IMR-90 (cell line): Measurements from ENCODE around the gene ZNF423. TPM values are rescaled to one million over a fixed set of nuclear protein-coding genes. Genes with fewer than 3 reads are reported as not detected.

Source experiments
- ATAC-seq: fragments of 200-7000 bp; cut with Tn5 transposase; 2 replicates; pipeline ENCODE4 v1.9.1; 2020; ENCODE audit warnings: low read depth, mild to moderate bottlenecking, moderate library complexity
- BruUV-seq: library from RNA; stranded (reverse); fragments of 400-500 nt; replicated peaks from 2 replicates; lab custom pipeline; 2021; lab: Mats Ljungman, UMichigan
- CTCF ChIA-PET: fragments of 300-600 bp; formaldehyde crosslinking; extraction: SDS; loops from one replicate; lab custom pipeline; 2021; ENCODE audit warnings: antibody characterized with exemption; lab: Yijun Ruan, JAX
- POLR2A ChIA-PET: fragments of 300-600 bp; sonication (Branson Sonifier 250); formaldehyde crosslinking; loops from one replicate; lab custom pipeline; 2022; ENCODE audit warnings: antibody characterized with exemption; ENCODE audit not compliant: unreplicated experiment; lab: Charles Lee
- DNase-seq: peaks from one replicate; pipeline ENCODE4 v3.0.0; 2013
- H2AFZ ChIP-seq: replicated peaks from 2 replicates; pipeline ENCODE3; 2013; ENCODE audit warnings: low read length, mild to moderate bottlenecking; ENCODE audit not compliant: poor library complexity
- H2AK5ac ChIP-seq: 2 replicates; pipeline ENCODE4 v1.6.1; 2013; ENCODE audit warnings: low read depth, low read length, inconsistent platforms
- H2AK9ac ChIP-seq: replicated peaks from 2 replicates; pipeline ENCODE3; 2013; ENCODE audit warnings: mild to moderate bottlenecking, low read depth, low read length, moderate library complexity; ENCODE audit not compliant: poor library complexity
- H2BK120ac ChIP-seq: 2 replicates; pipeline ENCODE4 v1.6.1; 2013; ENCODE audit warnings: low read depth, low read length, inconsistent platforms
- H2BK15ac ChIP-seq: 3 replicates; pipeline ENCODE4 v1.6.1; 2013; ENCODE audit warnings: low read depth, low read length, inconsistent platforms
- H2BK20ac ChIP-seq: 2 replicates; pipeline ENCODE4 v1.6.1; 2013; ENCODE audit warnings: low read depth, mild to moderate bottlenecking, inconsistent platforms, low read length, moderate library complexity
- H2BK5ac ChIP-seq: 2 replicates; pipeline ENCODE4 v1.6.1; 2013; ENCODE audit warnings: mild to moderate bottlenecking, low read depth, low read length, inconsistent platforms; ENCODE audit not compliant: poor library complexity, severe bottlenecking
- H3K14ac ChIP-seq: replicated peaks from 2 replicates; pipeline ENCODE4 v1.6.1; 2013; ENCODE audit warnings: low read depth, low read length, inconsistent platforms
- H3K18ac ChIP-seq: 2 replicates; pipeline ENCODE4 v1.6.1; 2013; ENCODE audit warnings: low read depth, low read length, control low read depth
- H3K23ac ChIP-seq: 2 replicates; pipeline ENCODE4 v1.6.1; 2013; ENCODE audit warnings: low read depth, low read length, inconsistent platforms
- H3K27ac ChIP-seq: 2 replicates; pipeline ENCODE4 v1.5.1; 2013; ENCODE audit warnings: mild to moderate bottlenecking, control low read depth, low read length; ENCODE audit not compliant: insufficient read depth
- H3K27me3 ChIP-seq: 2 replicates; pipeline ENCODE4 v1.6.1; 2013; ENCODE audit warnings: low read length; ENCODE audit not compliant: control insufficient read depth, insufficient read depth
- H3K36me3 ChIP-seq: 2 replicates; pipeline ENCODE4 v1.6.1; 2013; ENCODE audit warnings: low read length, mixed read lengths; ENCODE audit not compliant: control insufficient read depth, insufficient read depth
- H3K4ac ChIP-seq: 2 replicates; pipeline ENCODE4 v1.6.1; 2013; ENCODE audit warnings: low read depth, low read length, inconsistent platforms
- H3K4me1 ChIP-seq: 2 replicates; pipeline ENCODE4 v1.6.1; 2013; ENCODE audit warnings: low read length, mixed read lengths; ENCODE audit not compliant: control insufficient read depth, insufficient read depth
- H3K4me2 ChIP-seq: 2 replicates; pipeline ENCODE4 v1.6.1; 2013; ENCODE audit warnings: low read depth, mild to moderate bottlenecking, control low read depth, low read length, moderate library complexity
- H3K4me3 ChIP-seq: 2 replicates; pipeline ENCODE4 v1.5.1; 2013; ENCODE audit warnings: low read depth, mild to moderate bottlenecking, control low read depth, low read length, moderate library complexity; ENCODE audit not compliant: insufficient read depth
- H3K56ac ChIP-seq: 2 replicates; pipeline ENCODE4 v1.6.1; 2013; ENCODE audit warnings: low read length, inconsistent platforms; ENCODE audit not compliant: insufficient read depth; ENCODE audit errors: extremely low read depth
- H3K79me1 ChIP-seq, 2 experiments: 2 replicates each; pipeline ENCODE4 v1.6.1; 2013; ENCODE audit warnings: low read length in 2 of 2, inconsistent platforms in 1 of 2, low read depth in 1 of 2
- H3K9ac ChIP-seq: 2 replicates; pipeline ENCODE4 v1.6.1; 2013; ENCODE audit warnings: low read depth, low read length, control low read depth
- H3K9me1 ChIP-seq: 2 replicates; pipeline ENCODE4 v1.6.1; 2013; ENCODE audit warnings: low read length, inconsistent platforms; ENCODE audit not compliant: insufficient read depth
- H3K9me3 ChIP-seq: 2 replicates; pipeline ENCODE4 v1.6.1; 2013; ENCODE audit warnings: low read length; ENCODE audit not compliant: control insufficient read depth, insufficient read depth
- H4K20me1 ChIP-seq: 2 replicates; pipeline ENCODE4 v1.6.1; 2013; ENCODE audit warnings: low read length, inconsistent platforms; ENCODE audit not compliant: insufficient read depth
- H4K5ac ChIP-seq: 2 replicates; pipeline ENCODE4 v1.6.1; 2013; ENCODE audit warnings: mild to moderate bottlenecking, low read depth, low read length, control low read depth
- H4K8ac ChIP-seq, 2 experiments: 2 replicates each; pipeline ENCODE4 v1.6.1; 2013; ENCODE audit warnings: low read depth in 2 of 2, low read length in 2 of 2, control low read depth in 1 of 2, inconsistent platforms in 1 of 2
- H4K91ac ChIP-seq: 2 replicates; pipeline ENCODE4 v1.6.1; 2013; ENCODE audit warnings: low read depth, low read length, inconsistent platforms; ENCODE audit not compliant: insufficient read depth
- CEBPB ChIP-seq: IDR thresholded peaks from 2 replicates; pipeline ENCODE4 v1.6.1; 2012; ENCODE audit warnings: low read depth, low read length, improper control_type of control experiment
- CHD1 ChIP-seq: IDR thresholded peaks from 2 replicates; pipeline ENCODE4 v1.6.1; 2012; ENCODE audit warnings: low read depth, low read length, improper control_type of control experiment
- ELK1 ChIP-seq: fragments of 150-350 bp; IDR thresholded peaks from 2 replicates; pipeline ENCODE4 v1.6.1; 2016; ENCODE audit warnings: low read depth, mild to moderate bottlenecking, low read length, moderate library complexity, borderline replicate concordance
- MAFK ChIP-seq: IDR thresholded peaks from 2 replicates; pipeline ENCODE4 v1.6.1; 2012; ENCODE audit warnings: low read depth, low read length, improper control_type of control experiment
- MAZ ChIP-seq: IDR thresholded peaks from 2 replicates; pipeline ENCODE4 v1.6.1; 2012; ENCODE audit warnings: low read depth, mild to moderate bottlenecking, low read length, improper control_type of control experiment, moderate library complexity, borderline replicate concordance
- NFE2L2 ChIP-seq: fragments of 150-350 bp; IDR thresholded peaks from 2 replicates; pipeline ENCODE4 v1.6.1; 2016; ENCODE audit warnings: low read depth, mild to moderate bottlenecking, low read length
- RAD21 ChIP-seq: IDR thresholded peaks from 2 replicates; pipeline ENCODE4 v1.6.1; 2012; ENCODE audit warnings: low read length, improper control_type of control experiment
- RCOR1 ChIP-seq: IDR thresholded peaks from 2 replicates; pipeline ENCODE4 v1.6.1; 2012; ENCODE audit warnings: mild to moderate bottlenecking, low read length, improper control_type of control experiment; ENCODE audit not compliant: insufficient replicate concordance
- SMC3 ChIP-seq: fragments of 150-350 bp; IDR thresholded peaks from 2 replicates; pipeline ENCODE4 v1.6.1; 2016; ENCODE audit warnings: low read depth, mild to moderate bottlenecking, antibody characterized with exemption, low read length, moderate library complexity
- USF2 ChIP-seq: fragments of 150-350 bp; IDR thresholded peaks from 2 replicates; pipeline ENCODE4 v1.6.1; 2017; ENCODE audit warnings: mild to moderate bottlenecking, antibody characterized with exemption, low read length, low read depth
- WGBS, 2 experiments: methylation state at CpG; one replicate each; pipeline versions ENCODE4 v1.1.5 to v1.1.7; 2013; ENCODE audit warnings: missing lambda C conversion rate in 2 of 2; ENCODE audit not compliant: insufficient read length in 1 of 2; ENCODE audit errors: extremely low coverage in 2 of 2; 5-methylcytosine and 5-hydroxymethylcytosine counted together
- dilution Hi-C: fragments of 300-500 bp; cut with HindIII; formaldehyde crosslinking; loops from one replicate; pipeline ENCODE4 v1.14.3; 2018; ENCODE audit warnings: low sequenced_read_pairs; ENCODE audit not compliant: unreplicated experiment
- in situ Hi-C: fragments of 300-500 bp; cut with MboI; formaldehyde crosslinking; loops from 3 replicates; pipeline ENCODE4 v1.14.3; 2019; ENCODE audit warnings: low sequenced_read_pairs, inconsistent platforms, mixed read lengths
- intact Hi-C: fragments of 100-400 bp; cut with micrococcal nuclease; formaldehyde crosslinking; loops from 2 replicates; pipeline ENCODE4 v1.10.0; 2022
- polyA plus RNA-seq, 3 experiments: library from polyadenylated mRNA; depleted of rRNA; stranded (reverse); fragments of >200 nt; gene quantifications; 2 replicates each; pipeline ENCODE4 v1.2.3, GENCODE V29; 2012; ENCODE audit warnings: low replicate concordance in 1 of 3
- total RNA-seq: library from RNA; depleted of rRNA; stranded (reverse); fragments of >200 nt; gene quantifications from 2 replicates; pipeline ENCODE4 v1.2.3, GENCODE V29; 2012

Gene ZNF423
- total and polyA plus RNA-seq, 2 of the 4 experiments (the other 2 are of a cell fraction) = under 0.01 to 0.10 TPM

GRCh38 chr16:49600536-49600935, 255.4 kb downstream of the ZNF423 start:
- in situ Hi-C loops = no loop called here
- no TSS peak for BruUV-seq

More at GRCh38 chr16:49600536-49600935, 255.4 kb downstream of the ZNF423 start:
- intact Hi-C loops (no loop called here), dilution Hi-C loops (no loop called here)
- no peak overlapping the region for H3K18ac ChIP-seq
- H3K9me3 ChIP-seq = no peaks in the 10 kb centered on the region
- H2BK20ac ChIP-seq = no peak overlapping the region
- no peaks in the 10 kb centered on the region for H3K4me1 ChIP-seq
- no peak overlapping the region for H4K91ac ChIP-seq
- no peaks in the 10 kb centered on the region for H3K36me3 ChIP-seq
- H2AK5ac ChIP-seq = no peak overlapping the region
- H2BK120ac ChIP-seq = no peak overlapping the region
- ATAC-seq = no peak
- no peak overlapping the region for H3K4ac ChIP-seq
- WGBS, 2 experiments = 53% methylated on average over 2 of the region's 23 CpGs; no CpG with 5 or more reads in 1 of the 2 experiments
- no peaks in the 10 kb centered on the region for H4K20me1 ChIP-seq
- no peaks in the 10 kb centered on the region for H3K79me1 ChIP-seq
- CTCF ChIA-PET = no interaction called here
- H3K4me3 ChIP-seq = no peak overlapping the region
- no peak overlapping the region for H3K9ac ChIP-seq
- no peak overlapping the region for H2BK5ac ChIP-seq
- no peak overlapping the region for H3K14ac ChIP-seq
- no peak for DNase-seq
- TF ChIP-seq SMC3 (no peak), USF2 (no peak), MAFK (no peak), NFE2L2 (no peak), ELK1 (no peak), RCOR1 (no peak), MAZ (no peak), CHD1 (no peak), CEBPB (no peak), RAD21 (no peak)
- H2AK9ac ChIP-seq = no peak overlapping the region
- no peaks in the 10 kb centered on the region for H3K9me1 ChIP-seq
- H2AFZ ChIP-seq = no peak overlapping the region
- no peak overlapping the region for H3K23ac ChIP-seq
- H3K27me3 ChIP-seq = peaks cover 41% of the 10 kb centered on the region
- POLR2A ChIA-PET = no interaction called here
- H4K8ac ChIP-seq = no peak overlapping the region
- H4K5ac ChIP-seq = no peak overlapping the region
- H3K27ac ChIP-seq = no peak overlapping the region
- no peak overlapping the region for H3K56ac ChIP-seq
- no peak overlapping the region for H3K4me2 ChIP-seq
- no peak overlapping the region for H2BK15ac ChIP-seq
